ENCODE data around the gene EVA1C.

- no peak for TF ChIP-seq CTCF (conservative IDR thresholded peaks at IDR 0.05 in 1 of 2, IDR thresholded peaks at IDR 0.05 in 1 of 2; ENCODE audit: low read depth in 1 of 2, low read length in 2 of 2)
- no peak for TF ChIP-seq EZH2 (IDR thresholded peaks at IDR 0.05; ENCODE audit: low read length, missing control alignments)
These were observed 48.1 kb upstream of the EVA1C start for GRCh38 chr21:32364387-32364786.
